Keratinocyte (primary cell): Measurements from ENCODE around the gene CFAP157. TPM values are rescaled to one million over a fixed set of nuclear protein-coding genes. Genes with fewer than 3 reads are reported as not detected.

ENCODE experiments used
- DNase-seq: peaks from one replicate; pipeline ENCODE4 v3.0.0-alpha.2; 2011; ENCODE audit warnings: low read depth, missing footprints, low spot score
- FAIRE-seq: peaks from 2 replicates; lab custom pipeline; 2011; peaks lifted over from hg19 to GRCh38; lab: Jason Lieb, UNC
- H2AFZ ChIP-seq: 2 replicates; pipeline ENCODE4 v1.6.0; 2012; ENCODE audit warnings: low read length, control low read depth, inconsistent platforms; ENCODE audit not compliant: control insufficient read depth
- H3K27ac ChIP-seq: 2 replicates; pipeline ENCODE4 v1.5.1; 2011; ENCODE audit warnings: low read length; ENCODE audit not compliant: control insufficient read depth, insufficient read depth
- H3K27me3 ChIP-seq: 3 replicates; pipeline ENCODE4 v1.6.0; 2011; ENCODE audit warnings: low read length; ENCODE audit not compliant: control insufficient read depth, insufficient read depth; ENCODE audit errors: extremely low read depth
- H3K36me3 ChIP-seq, 2 experiments: 2 replicates in 1 of 2; 3 replicates in 1 of 2; pipeline ENCODE4 v1.5.1; 2011; ENCODE audit warnings: low read length in 2 of 2, mild to moderate bottlenecking in 1 of 2; ENCODE audit not compliant: control insufficient read depth in 2 of 2, insufficient read depth in 2 of 2; ENCODE audit errors: extremely low read depth in 1 of 2
- H3K4me1 ChIP-seq: 3 replicates; pipeline ENCODE4 v1.5.1; 2011; ENCODE audit warnings: low read length; ENCODE audit not compliant: control insufficient read depth, insufficient read depth; ENCODE audit errors: extremely low read depth
- H3K4me2 ChIP-seq: 3 replicates; pipeline ENCODE4 v1.6.0; 2011; ENCODE audit warnings: low read depth, low read length; ENCODE audit not compliant: control insufficient read depth, insufficient read depth; ENCODE audit errors: extremely low read depth
- H3K4me3 ChIP-seq, 3 experiments: fragments of 200-600 bp in 1 of 3; sonication (generic) in 1 of 3; 2 replicates in 2 of 3; 3 replicates in 1 of 3; pipeline ENCODE4 v1.5.1; 2011 to 2016; ENCODE audit warnings: low read length in 3 of 3, mild to moderate bottlenecking in 3 of 3, control low read depth in 2 of 3, inconsistent platforms in 1 of 3, low read depth in 1 of 3, mixed read lengths in 1 of 3, mixed run types in 1 of 3, moderate library complexity in 1 of 3; ENCODE audit not compliant: control insufficient read depth in 2 of 3, insufficient read depth in 2 of 3; ENCODE audit errors: extremely low read depth in 1 of 3
- H3K79me2 ChIP-seq: 2 replicates; pipeline ENCODE4 v1.6.0; 2012; ENCODE audit warnings: low read length; ENCODE audit not compliant: control insufficient read depth, insufficient read depth
- H3K9ac ChIP-seq: 3 replicates; pipeline ENCODE4 v1.6.0; 2011; ENCODE audit warnings: low read length; ENCODE audit not compliant: control insufficient read depth, insufficient read depth; ENCODE audit errors: extremely low read depth
- H3K9me1 ChIP-seq: 3 replicates; pipeline ENCODE4 v1.6.0; 2011; ENCODE audit warnings: low read length; ENCODE audit not compliant: control insufficient read depth, insufficient read depth; ENCODE audit errors: extremely low read depth
- H3K9me3 ChIP-seq: 2 replicates; pipeline ENCODE4 v1.5.1; 2012; ENCODE audit warnings: low read depth, low read length; ENCODE audit not compliant: control insufficient read depth
- H4K20me1 ChIP-seq: 3 replicates; pipeline ENCODE4 v1.6.0; 2011; ENCODE audit warnings: low read length; ENCODE audit not compliant: control insufficient read depth, insufficient read depth; ENCODE audit errors: extremely low read depth
- EZH2 ChIP-seq: IDR thresholded peaks from one replicate; pipeline ENCODE4 v1.6.1; 2012; ENCODE audit warnings: inconsistent platforms, mild to moderate bottlenecking, low read length, moderate library complexity
- dilution Hi-C: fragments of 300-500 bp; cut with MboI; formaldehyde crosslinking; loops from one replicate; pipeline ENCODE4 v1.7.0; 2020; ENCODE audit warnings: low sequenced_read_pairs; ENCODE audit not compliant: extremely low pct_ligation_motif_present
- polyA plus RNA-seq, 5 experiments: library from polyadenylated mRNA; depleted of rRNA in 3 of 5; stranded (reverse) in 3 of 5; stranded (forward) in 1 of 5; unstranded in 1 of 5; fragments of >200 nt; gene quantifications; 1 replicate in 1 of 5; 2 replicates in 3 of 5; 3 replicates in 1 of 5; pipeline versions ENCODE4 v1.2.1 to v1.2.3, GENCODE V29; 2011 to 2012; ENCODE audit warnings: missing spikeins in 2 of 5, low read depth in 1 of 5, low replicate concordance in 1 of 5
- TF ChIP-seq, protein P1 (sequence below), 3 experiments: IDR thresholded peaks in 1 of 3; conservative IDR thresholded peaks in 1 of 3; optimal IDR thresholded peaks in 1 of 3; 2 replicates in 2 of 3; 3 replicates in 1 of 3; pipeline versions ENCODE3 to v1.5.1; 2011; ENCODE audit warnings: low read length in 3 of 3, mild to moderate bottlenecking in 3 of 3, moderate library complexity in 2 of 3, control low read depth in 1 of 3, inconsistent platforms in 1 of 3; ENCODE audit not compliant: insufficient read depth in 2 of 3; ENCODE audit errors: extremely low read depth in 1 of 3

CFAP157 gene
- polyA plus RNA-seq, 1 donor (not counting 4 experiments of a cell fraction or from before 2014, with no cell fraction given): not detected

DNA sequence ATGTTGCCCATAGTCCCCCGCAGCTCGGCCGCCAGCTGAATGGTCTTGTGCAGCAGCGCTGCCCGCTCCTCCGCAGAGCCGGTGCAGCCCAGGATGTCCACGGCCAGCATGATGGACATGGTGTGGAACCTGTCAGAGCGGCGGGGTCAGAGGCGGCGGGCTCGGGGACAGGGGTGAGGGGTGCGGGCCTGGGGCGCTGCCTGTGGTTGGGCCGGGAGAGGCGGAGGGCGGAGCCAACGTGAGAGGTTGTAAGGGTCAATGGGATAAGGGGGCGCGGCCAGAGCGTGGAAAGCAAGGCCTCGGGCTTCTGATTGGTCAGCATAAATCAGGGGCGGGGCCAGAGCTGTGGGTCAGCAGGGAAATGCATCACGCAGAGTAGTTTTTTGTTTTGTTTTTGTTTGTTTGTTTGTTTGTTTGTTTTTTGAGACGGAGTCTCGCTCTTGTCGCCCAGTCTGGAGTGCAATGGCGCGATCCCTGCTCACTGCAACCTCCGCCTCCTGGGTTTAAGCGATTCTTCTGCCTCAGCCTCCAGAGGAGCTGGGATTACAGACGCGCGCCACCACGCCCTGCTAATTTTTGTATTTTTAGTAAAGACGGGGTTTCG lies 35.1 kb downstream of the CFAP157 start:
- no peak overlapping the region for H3K4me3 ChIP-seq

GRCh38 chr9:127742435-127743088 lies 35.8 kb downstream of the CFAP157 start:
- TF ChIP-seq EZH2: no peak
- TF ChIP-seq, protein P1, sequence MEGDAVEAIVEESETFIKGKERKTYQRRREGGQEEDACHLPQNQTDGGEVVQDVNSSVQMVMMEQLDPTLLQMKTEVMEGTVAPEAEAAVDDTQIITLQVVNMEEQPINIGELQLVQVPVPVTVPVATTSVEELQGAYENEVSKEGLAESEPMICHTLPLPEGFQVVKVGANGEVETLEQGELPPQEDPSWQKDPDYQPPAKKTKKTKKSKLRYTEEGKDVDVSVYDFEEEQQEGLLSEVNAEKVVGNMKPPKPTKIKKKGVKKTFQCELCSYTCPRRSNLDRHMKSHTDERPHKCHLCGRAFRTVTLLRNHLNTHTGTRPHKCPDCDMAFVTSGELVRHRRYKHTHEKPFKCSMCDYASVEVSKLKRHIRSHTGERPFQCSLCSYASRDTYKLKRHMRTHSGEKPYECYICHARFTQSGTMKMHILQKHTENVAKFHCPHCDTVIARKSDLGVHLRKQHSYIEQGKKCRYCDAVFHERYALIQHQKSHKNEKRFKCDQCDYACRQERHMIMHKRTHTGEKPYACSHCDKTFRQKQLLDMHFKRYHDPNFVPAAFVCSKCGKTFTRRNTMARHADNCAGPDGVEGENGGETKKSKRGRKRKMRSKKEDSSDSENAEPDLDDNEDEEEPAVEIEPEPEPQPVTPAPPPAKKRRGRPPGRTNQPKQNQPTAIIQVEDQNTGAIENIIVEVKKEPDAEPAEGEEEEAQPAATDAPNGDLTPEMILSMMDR (optimal IDR thresholded peaks at IDR 0.05 in 1 of 3, IDR thresholded peaks at IDR 0.05 in 1 of 3, conservative IDR thresholded peaks at IDR 0.05 in 1 of 3; ENCODE audit: extremely low read depth in 1 of 3, insufficient read depth in 2 of 3, low read length in 3 of 3): no peak
- Histone ChIP-seq H3K9ac (no peak overlapping the region), H3K36me3 (no peaks in the 10 kb centered on the region), H3K9me3 (no peaks in the 10 kb centered on the region), H3K9me1 (no peaks in the 10 kb centered on the region), H2AFZ (no peak overlapping the region), H3K27me3 (no peaks in the 10 kb centered on the region), H3K4me1 (peaks cover 13% of the 10 kb centered on the region), H3K27ac (no peak overlapping the region), H3K79me2 (no peaks in the 10 kb centered on the region), H3K4me3 (no peak overlapping the region), H4K20me1 (no peaks in the 10 kb centered on the region), H3K4me2 (no peak overlapping the region)
- DNase-seq: no peak
- dilution Hi-C loops: no loop called here
- no peak for FAIRE-seq

More for the DNA sequence above, 35.1 kb downstream of the CFAP157 start:
- Histone ChIP-seq H3K9ac (no peak overlapping the region), H3K4me2 (no peak overlapping the region), H4K20me1 (no peaks in the 10 kb centered on the region), H2AFZ (no peak overlapping the region), H3K9me1 (no peaks in the 10 kb centered on the region), H3K27ac (no peak overlapping the region), H3K4me1 (peaks cover 13% of the 10 kb centered on the region), H3K9me3 (no peaks in the 10 kb centered on the region), H3K27me3 (no peaks in the 10 kb centered on the region), H3K79me2 (no peaks in the 10 kb centered on the region), H3K36me3 (no peaks in the 10 kb centered on the region)
- no peak for TF ChIP-seq EZH2
- TF ChIP-seq, protein P1 (optimal IDR thresholded peaks at IDR 0.05 in 1 of 3, IDR thresholded peaks at IDR 0.05 in 1 of 3, conservative IDR thresholded peaks at IDR 0.05 in 1 of 3; ENCODE audit: extremely low read depth in 1 of 3, insufficient read depth in 2 of 3, low read length in 3 of 3): no peak
- no peak for FAIRE-seq
- no peak for DNase-seq
- dilution Hi-C loops: no loop called here
